Esophagus muscularis mucosa (tissue), 4 donors: ENCODE results near the gene GPATCH8. TPM values are rescaled to one million over a fixed set of nuclear protein-coding genes. Genes with fewer than 3 reads are reported as not detected.

Source experiments
- DNase-seq: peaks from one replicate; pipeline ENCODE4 v3.0.0-alpha.2; 2017; ENCODE audit errors: extremely low spot score
- H3K27ac ChIP-seq, 4 donors: fragments of 200-600 bp; sonication (generic); replicated peaks in 1 of 4; 1 replicate in 3 of 4; 2 replicates in 1 of 4; pipeline ENCODE4 v1.5.1; 2016 to 2019; ENCODE audit warnings: mild to moderate bottlenecking in 1 of 4
- H3K27me3 ChIP-seq, 4 donors: fragments of 200-600 bp; sonication (generic); one replicate each; pipeline versions ENCODE4 v1.5.1 to v1.6.0; 2016 to 2019
- H3K36me3 ChIP-seq, 4 donors: fragments of 200-600 bp; sonication (generic); one replicate each; pipeline ENCODE4 v1.5.1; 2016 to 2019
- H3K4me1 ChIP-seq, 4 donors: fragments of 200-600 bp; sonication (generic); one replicate each; pipeline ENCODE4 v1.5.1; 2016 to 2019
- H3K4me3 ChIP-seq, 4 donors: fragments of 200-600 bp; sonication (generic); 1 replicate in 2 of 4; 2 replicates in 2 of 4; pipeline ENCODE4 v1.5.1; 2016 to 2019; ENCODE audit warnings: mild to moderate bottlenecking in 4 of 4, moderate library complexity in 1 of 4
- H3K9me3 ChIP-seq, 4 donors: fragments of 200-600 bp; sonication (generic); 1 replicate in 3 of 4; 2 replicates in 1 of 4; pipeline ENCODE4 v1.5.1; 2016 to 2019
- EP300 ChIP-seq: sonication (generic); formaldehyde crosslinking; IDR thresholded peaks from one replicate; pipeline ENCODE4 v1.6.1; 2017; ENCODE audit warnings: antibody characterized with exemption
- POLR2A ChIP-seq: fragments of 450-650 bp; IDR thresholded peaks from one replicate; pipeline ENCODE4 v1.6.1; 2017; ENCODE audit warnings: antibody characterized with exemption, moderate library complexity, mild to moderate bottlenecking, low read depth
- POLR2AphosphoS5 ChIP-seq, 2 donors: sonication (generic); formaldehyde crosslinking; IDR thresholded peaks; one replicate each; pipeline ENCODE4 v1.6.1; 2017; ENCODE audit warnings: antibody characterized with exemption in 2 of 2
- WGBS: methylation state at CpG from one replicate; pipeline ENCODE4 v1.1.5; 2018; 5-methylcytosine and 5-hydroxymethylcytosine counted together
- intact Hi-C: fragments of 100-400 bp; cut with DNase I; formaldehyde crosslinking; loops from one replicate; pipeline ENCODE4 v1.15.1; 2023
- total RNA-seq, 4 donors: library from RNA; depleted of rRNA; stranded (reverse); fragments of >200 nt; gene quantifications; one replicate each; pipeline versions ENCODE4 v1.1.0 to v1.2.1, GENCODE V29; 2016
- TF ChIP-seq, protein P1 (sequence below), 3 experiments: fragments of 200-600 bp in 2 of 3; fragments of 450-650 bp in 1 of 3; sonication (generic) in 2 of 3; IDR thresholded peaks; one replicate each; pipeline ENCODE4 v1.5.1; 2017 to 2019; ENCODE audit warnings: antibody characterized with exemption in 3 of 3, mild to moderate bottlenecking in 2 of 3, moderate library complexity in 1 of 3

GPATCH8 gene
- total RNA-seq, 4 donors from 2014 or later: 21.0 to 51.1 (median 27.9) TPM

DNA sequence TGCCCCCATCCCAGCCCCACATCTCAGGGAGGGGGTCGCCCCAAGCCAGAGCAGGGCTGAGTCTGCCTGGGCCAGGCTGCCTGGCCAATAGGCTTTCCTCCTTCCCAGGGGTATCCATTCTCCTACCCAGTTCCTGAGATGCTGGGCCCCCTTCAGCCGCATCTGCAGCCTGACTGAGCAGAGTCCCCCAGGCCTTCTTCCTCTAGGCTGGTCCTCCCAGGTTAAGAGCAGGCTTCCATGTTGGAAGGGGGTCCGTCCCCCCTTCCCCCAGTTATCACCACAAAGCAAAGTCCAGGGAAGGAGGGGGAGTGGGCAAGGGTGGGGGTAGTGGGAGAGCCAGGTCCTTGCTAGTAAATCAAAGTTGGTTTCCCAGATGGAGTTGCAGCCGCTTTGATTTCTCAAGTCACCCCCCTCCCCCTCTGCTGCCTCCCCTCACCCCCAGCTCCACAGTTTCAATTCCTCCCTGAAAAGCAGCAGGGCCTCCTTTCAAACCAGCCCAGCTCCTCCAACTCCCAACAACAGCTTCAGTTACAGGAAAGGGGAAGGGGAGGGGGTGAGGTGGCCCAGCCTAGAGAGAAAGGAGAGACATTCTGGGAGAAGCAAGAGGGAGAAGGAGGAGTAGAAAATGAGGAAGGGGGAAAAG is 44.5 kb upstream of the GPATCH8 start:
- H3K27ac ChIP-seq: peak overlapping the region in 2 of 4 donors; percentile 31 to 46
- no peaks in the 10 kb centered on the region for H3K9me3 ChIP-seq
- peaks cover 0 to 40% (median 0%) of the 10 kb centered on the region in 4 donors for H3K27me3 ChIP-seq
- H3K4me3 ChIP-seq: no peak overlapping the region
- DNase-seq: no peak
- WGBS: 79% methylated on average over 4 of the region's 4 CpGs
- intact Hi-C loops: no loop called here
- no peaks in the 10 kb centered on the region for H3K4me1 ChIP-seq
- H3K36me3 ChIP-seq: no peaks in the 10 kb centered on the region
- TF ChIP-seq, protein P1, sequence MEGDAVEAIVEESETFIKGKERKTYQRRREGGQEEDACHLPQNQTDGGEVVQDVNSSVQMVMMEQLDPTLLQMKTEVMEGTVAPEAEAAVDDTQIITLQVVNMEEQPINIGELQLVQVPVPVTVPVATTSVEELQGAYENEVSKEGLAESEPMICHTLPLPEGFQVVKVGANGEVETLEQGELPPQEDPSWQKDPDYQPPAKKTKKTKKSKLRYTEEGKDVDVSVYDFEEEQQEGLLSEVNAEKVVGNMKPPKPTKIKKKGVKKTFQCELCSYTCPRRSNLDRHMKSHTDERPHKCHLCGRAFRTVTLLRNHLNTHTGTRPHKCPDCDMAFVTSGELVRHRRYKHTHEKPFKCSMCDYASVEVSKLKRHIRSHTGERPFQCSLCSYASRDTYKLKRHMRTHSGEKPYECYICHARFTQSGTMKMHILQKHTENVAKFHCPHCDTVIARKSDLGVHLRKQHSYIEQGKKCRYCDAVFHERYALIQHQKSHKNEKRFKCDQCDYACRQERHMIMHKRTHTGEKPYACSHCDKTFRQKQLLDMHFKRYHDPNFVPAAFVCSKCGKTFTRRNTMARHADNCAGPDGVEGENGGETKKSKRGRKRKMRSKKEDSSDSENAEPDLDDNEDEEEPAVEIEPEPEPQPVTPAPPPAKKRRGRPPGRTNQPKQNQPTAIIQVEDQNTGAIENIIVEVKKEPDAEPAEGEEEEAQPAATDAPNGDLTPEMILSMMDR (IDR thresholded peaks at IDR 0.05): no peak
- TF ChIP-seq EP300 (no peak), POLR2AphosphoS5 (IDR thresholded peaks at IDR 0.05) (no peak), POLR2A (no peak)

GRCh38 chr17:44546671-44547606 is 43.7 kb upstream of the GPATCH8 start:
- WGBS: 50% methylated on average over 4 of the region's 4 CpGs
- Histone ChIP-seq H3K36me3 (no peaks in the 10 kb centered on the region), H3K4me1 (no peaks in the 10 kb centered on the region), H3K27me3 (peaks cover 0 to 48% (median 0%) of the 10 kb centered on the region in 4 donors), H3K9me3 (no peaks in the 10 kb centered on the region), H3K4me3 (no peak overlapping the region), H3K27ac (peak overlapping the region in 2 of 4 donors; percentile 31 to 46)
- intact Hi-C loops: no loop called here
- TF ChIP-seq POLR2A: no peak
- no peak for TF ChIP-seq EP300
- TF ChIP-seq, protein P1 (IDR thresholded peaks at IDR 0.05): no peak
- no peak for TF ChIP-seq POLR2AphosphoS5 (IDR thresholded peaks at IDR 0.05)
- no peak for DNase-seq

DNA sequence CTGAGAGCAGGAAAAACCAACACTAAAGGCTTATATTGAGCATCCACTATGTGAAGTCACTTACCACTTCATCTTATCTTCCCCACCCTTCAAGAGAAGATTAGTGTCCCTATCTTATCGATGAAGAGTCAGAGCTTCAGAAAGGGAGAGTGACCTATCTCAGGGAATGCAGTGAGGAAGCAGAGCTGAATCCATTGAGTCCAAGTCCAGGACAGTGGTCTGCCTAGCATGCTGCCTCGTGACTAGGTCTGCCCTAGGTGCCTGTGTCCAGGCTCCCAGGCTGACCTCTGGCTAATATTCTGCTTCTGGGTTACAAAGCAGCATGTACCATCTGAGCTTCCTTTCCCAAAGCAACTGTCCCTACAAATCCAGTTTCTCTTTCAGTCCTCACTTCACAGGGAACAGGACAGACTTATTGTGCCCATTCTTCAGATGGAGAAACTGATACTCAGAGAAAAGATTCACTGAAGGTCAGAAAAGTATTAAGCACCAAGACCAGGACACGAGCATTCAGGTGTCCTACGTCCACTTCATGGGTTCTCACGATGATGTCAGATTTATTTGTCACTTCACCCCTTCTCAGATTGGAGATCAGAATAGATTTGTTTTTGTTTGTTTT is 40.8 kb upstream of the GPATCH8 start:
- H3K9me3 ChIP-seq: no peaks in the 10 kb centered on the region
- H3K4me3 ChIP-seq: no peak overlapping the region
- H3K36me3 ChIP-seq: no peaks in the 10 kb centered on the region
- intact Hi-C loops: no loop called here
- no peak for DNase-seq
- TF ChIP-seq POLR2A: no peak
- TF ChIP-seq EP300: no peak
- TF ChIP-seq, protein P1 (IDR thresholded peaks at IDR 0.05): no peak
- no peak for TF ChIP-seq POLR2AphosphoS5 (IDR thresholded peaks at IDR 0.05)
- peaks cover 0 to 76% (median 0%) of the 10 kb centered on the region in 4 donors for H3K27me3 ChIP-seq
- no peaks in the 10 kb centered on the region for H3K4me1 ChIP-seq
- no peak overlapping the region for H3K27ac ChIP-seq
- WGBS: 85% methylated on average over 5 of the region's 5 CpGs

DNA sequence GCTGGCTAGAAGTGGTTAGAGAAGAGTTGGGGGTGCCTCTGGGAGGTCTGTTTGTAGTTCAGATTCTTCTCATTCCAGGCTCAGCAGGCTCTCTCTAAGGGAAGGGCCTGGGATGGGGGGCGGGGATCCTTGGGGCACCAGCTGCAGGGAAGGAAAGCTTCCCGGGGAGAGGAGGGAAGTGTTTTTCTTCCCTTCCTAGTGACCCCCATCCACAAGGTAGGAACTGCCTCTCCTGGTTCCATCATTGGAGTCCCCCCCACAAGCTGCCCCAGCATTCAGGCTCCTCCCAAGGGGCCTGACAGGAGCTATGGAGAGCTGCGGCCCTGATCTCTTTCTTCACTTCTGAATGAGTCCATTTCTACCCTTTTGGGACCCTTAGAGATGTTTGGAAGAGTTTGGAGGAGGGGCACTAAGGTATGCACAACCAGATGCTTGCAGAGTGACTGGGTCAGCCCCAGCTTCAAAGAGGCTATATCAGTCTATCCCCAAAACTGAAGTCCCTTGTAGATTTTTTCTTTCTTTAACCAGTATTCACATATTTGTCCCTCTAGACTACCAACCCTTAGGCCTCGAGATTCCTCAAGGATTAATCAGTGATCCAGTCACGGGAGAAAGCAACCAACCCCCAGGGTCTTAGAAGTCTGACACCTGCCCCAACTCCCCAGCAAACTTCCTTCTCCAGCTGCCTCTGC is 40.2 kb upstream of the GPATCH8 start:
- intact Hi-C loops: no loop called here
- WGBS: 45% methylated on average over 5 of the region's 5 CpGs
- TF ChIP-seq, protein P1 (IDR thresholded peaks at IDR 0.05): no peak
- no peak for TF ChIP-seq POLR2AphosphoS5 (IDR thresholded peaks at IDR 0.05)
- TF ChIP-seq POLR2A: no peak
- TF ChIP-seq EP300: no peak
- Histone ChIP-seq H3K36me3 (no peaks in the 10 kb centered on the region), H3K27me3 (peaks cover 0 to 71% (median 0%) of the 10 kb centered on the region in 4 donors), H3K27ac (no peak overlapping the region), H3K9me3 (no peaks in the 10 kb centered on the region), H3K4me1 (no peaks in the 10 kb centered on the region), H3K4me3 (no peak overlapping the region)
- no peak for DNase-seq
